Measurements from ENCODE around the gene CACNA2D3.

Gene CACNA2D3

DNA sequence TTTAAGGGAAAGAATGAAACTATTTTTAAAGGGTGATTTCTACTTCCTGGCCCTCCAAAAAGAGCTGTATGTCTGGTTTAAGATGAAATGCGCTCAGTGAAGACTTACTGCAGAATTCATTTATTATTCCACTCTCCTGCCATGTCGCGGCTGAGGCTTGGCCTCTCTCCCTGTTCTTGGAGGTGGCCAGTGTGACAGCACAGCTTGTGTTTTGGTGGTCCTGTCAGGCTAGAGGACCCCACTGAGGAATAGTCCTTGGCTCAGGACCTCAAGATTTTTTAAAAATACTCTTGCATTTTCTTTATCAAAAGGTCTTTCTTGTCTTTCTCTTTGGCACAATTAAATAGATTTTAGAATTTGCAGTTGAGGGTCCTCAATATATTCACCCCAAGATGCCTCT, 421.1 kb downstream of the CACNA2D3 start:
- H3K4me3 Mint-ChIP-seq, result no peak overlapping the region
- H3K27ac Mint-ChIP-seq, result no peak overlapping the region

DNA sequence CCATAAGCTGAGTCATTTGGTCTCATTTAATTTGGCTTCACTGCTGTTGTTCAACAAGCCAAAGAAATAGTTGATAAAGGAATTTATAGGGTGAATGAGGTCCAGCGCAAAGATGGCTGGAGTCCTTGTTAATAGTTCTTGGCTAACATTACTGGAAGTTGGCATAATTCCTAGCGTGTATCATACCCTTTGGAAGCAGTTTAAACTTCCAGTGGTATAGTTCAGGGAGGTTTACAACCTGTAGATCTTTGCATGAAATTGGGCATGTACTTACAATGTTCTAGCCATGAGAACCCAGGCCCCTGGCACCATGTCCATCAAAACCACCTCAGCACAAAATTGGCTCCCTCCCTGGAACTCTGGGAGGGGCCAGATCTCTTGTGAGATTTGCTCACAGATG, 424.7 kb downstream of the CACNA2D3 start:
- Mint-ChIP-seq H3K4me1 (ENCODE audit: low read depth) (no peaks in the 10 kb centered on the region), H3K27ac (no peak overlapping the region), H3K27me3 (no peaks in the 10 kb centered on the region), H3K4me3 (no peak overlapping the region), H3K36me3 (no peaks in the 10 kb centered on the region), H3K9me3 (ENCODE audit: low read depth) (no peaks in the 10 kb centered on the region)

More for the DNA sequence above, 421.1 kb downstream of the CACNA2D3 start:
- Mint-ChIP-seq H3K27me3 (no peaks in the 10 kb centered on the region), H3K36me3 (no peaks in the 10 kb centered on the region), H3K9me3 (ENCODE audit: low read depth) (no peaks in the 10 kb centered on the region), H3K4me1 (ENCODE audit: low read depth) (no peaks in the 10 kb centered on the region)

DNA sequence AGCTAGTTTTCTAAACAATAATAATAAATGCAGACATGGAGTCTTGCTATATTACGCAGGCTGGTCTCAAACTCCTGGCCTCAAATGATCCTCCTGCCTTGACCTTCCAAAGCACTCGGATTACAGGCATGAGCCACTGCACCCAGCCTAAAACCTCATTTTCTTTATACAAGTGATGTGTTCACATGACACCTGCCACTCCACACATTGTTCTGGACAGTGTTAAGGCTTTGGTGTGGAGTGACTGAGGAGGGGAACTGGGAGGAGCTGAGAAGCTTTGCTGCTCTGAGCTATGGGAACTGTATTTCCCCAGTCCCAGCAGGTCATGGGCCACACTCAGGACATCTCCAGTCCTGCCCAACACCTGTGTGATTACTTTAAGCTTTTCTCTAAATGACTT, 425.5 kb downstream of the CACNA2D3 start:
- no peaks in the 10 kb centered on the region for H3K36me3 Mint-ChIP-seq
- no peaks in the 10 kb centered on the region for H3K4me1 Mint-ChIP-seq (ENCODE audit: low read depth)
- no peak overlapping the region for H3K27ac Mint-ChIP-seq
- H3K4me3 Mint-ChIP-seq, result no peak overlapping the region
- H3K9me3 Mint-ChIP-seq (ENCODE audit: low read depth), result no peaks in the 10 kb centered on the region
- H3K27me3 Mint-ChIP-seq, result no peaks in the 10 kb centered on the region

DNA sequence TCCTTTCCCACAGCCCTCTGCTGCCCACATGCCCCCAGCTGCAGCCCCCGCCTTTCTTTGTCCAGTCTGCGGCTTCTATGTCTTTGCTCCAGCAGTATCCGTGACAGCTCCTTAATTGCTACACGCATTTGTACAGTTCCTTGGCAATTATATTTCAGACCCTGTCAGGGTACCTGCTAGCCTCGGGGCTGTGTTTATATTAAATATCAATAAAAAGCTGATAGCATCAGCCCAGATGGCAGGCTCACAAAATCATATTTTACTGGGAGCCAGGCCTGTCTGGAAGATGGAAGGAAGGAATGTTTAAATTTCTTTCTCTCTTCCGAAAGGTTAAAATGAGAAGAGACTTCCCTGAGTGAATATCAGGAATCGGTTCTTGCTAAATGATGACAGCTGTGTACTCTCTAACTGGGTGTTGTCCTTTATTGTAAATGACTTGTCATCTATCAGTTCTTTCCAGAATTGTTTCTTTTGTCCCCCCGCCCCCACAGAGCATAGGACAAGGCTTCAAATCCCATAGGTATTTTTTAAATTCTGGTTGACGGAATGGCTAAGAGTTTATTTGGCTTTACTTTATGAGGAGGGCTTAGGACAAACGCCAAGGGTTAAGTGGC, 427.4 kb downstream of the CACNA2D3 start:
- Mint-ChIP-seq H3K36me3 (no peaks in the 10 kb centered on the region), H3K9me3 (ENCODE audit: low read depth) (no peaks in the 10 kb centered on the region), H3K4me1 (ENCODE audit: low read depth) (no peaks in the 10 kb centered on the region), H3K4me3 (no peak overlapping the region), H3K27ac (no peak overlapping the region), H3K27me3 (no peaks in the 10 kb centered on the region)

DNA sequence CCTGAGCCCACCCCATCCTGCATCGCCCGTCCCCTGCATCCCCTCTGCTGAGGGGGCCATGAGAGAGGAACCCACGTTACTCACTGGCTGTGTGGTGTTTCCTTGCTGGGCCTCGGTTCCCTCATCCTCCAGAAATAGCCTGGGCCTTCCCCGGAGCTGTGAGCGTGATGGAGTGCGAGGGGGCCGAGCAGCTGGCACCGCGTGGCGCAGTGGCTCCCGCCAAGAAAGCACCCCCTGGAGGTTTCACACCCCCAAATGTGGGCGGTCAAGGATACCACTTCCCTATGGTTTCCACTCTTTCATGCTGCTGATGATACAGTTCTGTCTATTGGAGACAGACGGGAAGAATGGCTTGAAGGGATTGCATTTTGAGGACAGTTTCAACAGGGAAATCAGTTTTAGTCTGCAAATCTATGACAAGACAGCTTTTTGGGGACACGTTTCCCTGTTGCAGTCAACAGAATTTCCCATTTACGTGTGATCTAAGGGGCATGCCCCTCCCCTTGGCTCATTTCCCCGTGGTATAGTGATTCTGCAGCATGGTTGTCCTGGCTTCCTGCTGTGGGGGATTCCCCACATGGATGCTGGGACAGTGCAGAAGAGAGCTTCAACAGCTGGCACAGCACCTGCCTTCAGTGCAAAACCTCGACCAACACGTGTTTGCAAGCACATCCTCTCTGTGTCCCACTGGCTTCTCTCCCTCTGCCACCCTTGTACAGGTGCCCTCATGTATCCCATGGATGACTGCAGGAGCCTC, 428.0 kb downstream of the CACNA2D3 start:
- H3K36me3 Mint-ChIP-seq, result no peaks in the 10 kb centered on the region
- H3K9me3 Mint-ChIP-seq (ENCODE audit: low read depth), result no peaks in the 10 kb centered on the region
- no peak overlapping the region for H3K4me3 Mint-ChIP-seq
- H3K4me1 Mint-ChIP-seq (ENCODE audit: low read depth), result no peaks in the 10 kb centered on the region
- H3K27ac Mint-ChIP-seq, result no peak overlapping the region
- H3K27me3 Mint-ChIP-seq, result no peaks in the 10 kb centered on the region

DNA sequence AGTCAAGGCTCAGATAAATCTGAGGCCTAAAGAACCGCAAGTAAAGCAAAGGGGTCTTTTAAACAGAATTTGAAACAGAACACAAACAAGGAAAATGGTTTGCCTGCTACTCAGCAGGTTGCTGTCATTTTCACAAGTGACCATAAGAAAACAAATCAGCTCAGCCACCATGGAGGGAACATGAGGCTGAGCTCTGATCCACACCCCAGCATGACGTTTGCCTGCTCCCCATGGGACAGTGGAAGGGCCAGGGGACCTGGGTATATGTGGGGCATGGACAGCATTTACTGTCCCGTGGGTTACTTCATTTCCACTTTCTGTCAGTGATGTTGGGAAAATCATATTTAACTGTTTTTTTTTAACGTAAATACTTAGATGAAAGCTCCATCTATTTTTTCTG, 434.3 kb downstream of the CACNA2D3 start:
- Mint-ChIP-seq H3K27me3 (peaks cover 2% of the 10 kb centered on the region), H3K4me3 (no peak overlapping the region), H3K27ac (no peak overlapping the region), H3K36me3 (no peaks in the 10 kb centered on the region), H3K4me1 (ENCODE audit: low read depth) (no peaks in the 10 kb centered on the region), H3K9me3 (ENCODE audit: low read depth) (no peaks in the 10 kb centered on the region)

DNA sequence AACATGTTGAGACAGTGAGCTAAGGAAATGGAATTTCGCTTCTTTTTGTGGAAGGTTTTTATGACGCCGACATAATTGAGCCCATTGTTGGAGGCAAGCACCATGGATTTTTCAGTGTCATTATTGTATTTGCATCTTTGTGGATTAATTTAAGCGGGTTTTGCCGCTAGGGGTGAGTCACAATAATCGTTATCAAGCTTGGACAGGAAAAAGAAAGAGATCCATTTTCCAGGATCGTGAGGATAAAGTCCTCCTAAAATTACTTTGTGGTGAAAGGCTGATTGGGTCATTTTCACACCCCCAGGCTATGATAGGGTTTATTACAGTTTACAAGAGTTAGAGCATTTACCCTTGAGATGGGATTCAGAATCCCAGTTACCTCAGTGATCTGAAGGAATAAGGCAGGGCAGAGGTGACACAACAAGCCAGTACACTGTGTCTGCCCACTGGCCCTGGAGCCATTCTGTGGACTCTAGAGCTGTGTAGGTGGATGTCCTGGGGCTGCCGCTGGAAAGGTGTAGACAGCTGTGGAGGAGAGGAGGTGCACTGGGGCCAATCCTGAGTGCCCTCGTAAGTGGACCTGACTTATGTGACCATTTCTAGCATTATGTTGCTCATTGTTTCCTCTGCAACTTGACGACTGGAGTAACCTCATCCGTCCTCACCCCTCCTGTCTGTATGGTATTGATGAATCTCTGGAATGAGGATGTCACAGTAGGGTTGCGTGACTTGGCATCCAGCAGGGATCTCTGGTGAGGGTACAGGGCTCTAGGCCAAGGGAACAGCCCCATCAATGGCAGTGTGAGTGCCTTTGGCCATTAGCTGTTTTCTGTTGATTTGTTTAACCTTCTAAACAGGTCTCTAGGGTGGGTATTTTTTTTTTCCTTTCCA, 435.4 kb downstream of the CACNA2D3 start:
- H3K27ac Mint-ChIP-seq, result no peak overlapping the region
- peaks cover 2% of the 10 kb centered on the region for H3K27me3 Mint-ChIP-seq
- no peaks in the 10 kb centered on the region for H3K9me3 Mint-ChIP-seq (ENCODE audit: low read depth)
- H3K4me3 Mint-ChIP-seq, result no peak overlapping the region
- no peaks in the 10 kb centered on the region for H3K4me1 Mint-ChIP-seq (ENCODE audit: low read depth)
- no peaks in the 10 kb centered on the region for H3K36me3 Mint-ChIP-seq

DNA sequence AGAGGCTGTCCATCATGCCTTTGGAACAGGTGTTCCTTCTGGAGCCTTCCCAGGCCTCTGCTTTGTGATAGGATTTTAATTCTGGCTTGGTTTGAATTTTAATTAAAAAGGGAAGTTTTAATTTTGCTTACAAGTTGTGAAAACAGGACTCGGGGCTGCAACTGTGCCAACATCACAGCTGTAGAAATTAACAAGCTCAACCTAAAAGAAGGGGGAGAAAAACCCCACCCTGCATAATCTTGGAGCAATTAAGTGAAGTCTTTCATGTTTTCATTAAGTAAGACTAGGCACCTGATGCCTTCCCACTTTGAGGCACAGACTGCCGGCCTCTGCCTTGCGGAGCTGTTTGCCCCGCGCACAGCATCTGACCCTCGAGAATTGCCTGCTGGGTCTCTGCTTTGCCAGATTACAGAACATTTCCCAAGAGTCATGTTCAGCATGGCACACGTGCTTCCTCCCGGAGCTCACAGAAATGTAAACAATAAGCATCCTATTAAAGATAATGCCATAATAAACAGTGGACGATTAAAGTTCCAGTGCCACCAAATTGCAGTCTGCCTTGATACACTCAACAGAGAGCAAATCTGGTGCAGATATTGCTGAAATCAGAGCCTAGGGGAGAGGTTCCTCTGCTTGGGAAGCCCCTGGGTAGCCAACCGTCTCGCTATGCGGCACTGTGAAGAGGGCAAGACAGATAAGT, 441.3 kb downstream of the CACNA2D3 start:
- peaks cover 1% of the 10 kb centered on the region for H3K27me3 Mint-ChIP-seq
- H3K9me3 Mint-ChIP-seq (ENCODE audit: low read depth), result no peaks in the 10 kb centered on the region
- H3K27ac Mint-ChIP-seq, result no peak overlapping the region
- H3K4me3 Mint-ChIP-seq, result no peak overlapping the region
- H3K36me3 Mint-ChIP-seq, result no peaks in the 10 kb centered on the region
- no peaks in the 10 kb centered on the region for H3K4me1 Mint-ChIP-seq (ENCODE audit: low read depth)

DNA sequence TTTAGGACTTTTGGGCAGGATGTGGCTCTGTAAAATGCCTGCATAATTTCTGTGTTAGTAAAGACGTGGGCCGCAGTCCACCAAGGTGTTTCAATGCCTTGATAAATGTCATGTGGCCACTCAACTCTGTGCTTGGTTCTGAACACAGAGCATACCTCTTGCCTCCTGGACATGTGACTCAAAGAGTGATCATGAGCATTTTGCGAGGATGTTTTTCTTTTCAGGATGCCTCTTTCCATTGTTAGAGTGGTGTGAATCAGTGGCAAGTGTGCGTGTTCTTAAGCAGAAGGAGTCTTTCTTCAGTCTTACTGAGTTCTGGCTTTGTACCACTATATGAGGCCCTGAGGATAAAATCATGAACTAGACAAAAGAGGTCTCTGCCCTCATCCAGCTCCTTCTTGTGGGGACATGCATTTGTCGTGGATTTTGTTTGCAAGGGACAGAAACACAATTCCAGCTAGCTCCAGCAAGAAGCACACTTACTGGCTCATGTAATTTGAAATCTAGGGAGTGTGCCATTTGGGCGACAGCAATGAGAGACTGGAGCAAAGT, 442.1 kb downstream of the CACNA2D3 start:
- Mint-ChIP-seq H3K36me3 (no peaks in the 10 kb centered on the region), H3K9me3 (ENCODE audit: low read depth) (no peaks in the 10 kb centered on the region), H3K4me1 (ENCODE audit: low read depth) (no peaks in the 10 kb centered on the region), H3K4me3 (no peak overlapping the region), H3K27me3 (peaks cover 1% of the 10 kb centered on the region), H3K27ac (no peak overlapping the region)

DNA sequence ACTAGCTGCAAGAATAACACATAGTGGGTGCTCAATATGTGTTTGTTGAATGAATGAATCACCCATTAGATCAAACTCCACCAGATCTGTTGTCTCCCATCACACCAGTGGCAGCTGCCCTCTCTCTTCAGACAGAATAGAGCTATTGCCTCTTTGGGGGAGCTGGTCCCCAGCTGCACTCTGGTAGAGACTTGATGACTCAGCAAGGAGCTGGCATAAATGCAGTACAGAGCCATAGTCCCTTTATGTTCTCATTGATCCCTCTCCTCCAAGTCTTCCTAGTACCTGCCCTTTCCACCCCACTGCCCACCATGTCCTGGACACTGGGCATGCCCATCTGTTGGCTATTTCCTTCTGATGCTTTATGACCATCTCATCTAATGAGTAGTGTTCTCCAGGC, 443.6 kb downstream of the CACNA2D3 start:
- Mint-ChIP-seq H3K9me3 (ENCODE audit: low read depth) (no peaks in the 10 kb centered on the region), H3K4me1 (ENCODE audit: low read depth) (no peaks in the 10 kb centered on the region), H3K27ac (no peak overlapping the region), H3K36me3 (no peaks in the 10 kb centered on the region), H3K27me3 (peaks cover 1% of the 10 kb centered on the region), H3K4me3 (no peak overlapping the region)

DNA sequence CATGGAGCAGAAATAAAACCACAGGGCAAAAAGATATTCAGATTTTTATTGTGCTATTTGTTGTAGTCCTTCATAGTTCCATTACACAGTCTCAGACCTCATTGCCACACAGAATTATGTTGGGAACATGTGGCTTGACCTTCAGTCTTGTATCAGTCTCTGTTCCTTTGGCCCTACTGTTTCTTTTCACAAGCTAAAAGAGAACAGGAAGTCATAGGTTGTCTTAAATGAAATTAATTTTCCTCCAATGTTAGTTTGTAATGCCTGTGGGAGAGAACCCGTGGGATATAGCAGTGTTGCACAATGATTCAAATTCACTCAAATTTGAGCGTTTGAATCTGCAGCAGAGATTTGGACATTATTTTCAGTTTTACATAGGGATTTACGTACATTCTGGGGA, 445.6 kb downstream of the CACNA2D3 start:
- Mint-ChIP-seq H3K4me3 (no peak overlapping the region), H3K9me3 (ENCODE audit: low read depth) (no peaks in the 10 kb centered on the region), H3K4me1 (ENCODE audit: low read depth) (no peaks in the 10 kb centered on the region), H3K27me3 (peaks cover 1% of the 10 kb centered on the region), H3K36me3 (no peaks in the 10 kb centered on the region), H3K27ac (no peak overlapping the region)

DNA sequence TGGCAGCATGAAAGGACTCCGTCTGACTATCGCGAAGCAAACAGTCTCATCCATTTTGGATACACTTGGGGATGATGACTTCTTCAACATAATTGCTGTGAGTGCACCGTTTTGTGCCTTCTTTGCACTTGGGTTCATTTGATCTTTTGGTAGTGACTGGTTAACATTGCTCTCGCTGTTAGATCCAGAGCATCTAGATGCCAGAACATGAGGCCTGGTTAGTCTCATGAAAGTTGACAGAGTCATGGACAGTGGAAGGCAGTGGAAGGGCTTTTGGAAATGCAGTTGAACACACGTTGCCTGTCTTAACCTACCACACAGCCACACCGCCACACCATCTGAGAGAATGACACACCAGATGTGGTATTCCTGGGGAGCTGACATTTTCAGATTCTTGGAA, 447.7 kb downstream of the CACNA2D3 start:
- Mint-ChIP-seq H3K27me3 (peaks cover 4% of the 10 kb centered on the region), H3K27ac (no peak overlapping the region), H3K9me3 (ENCODE audit: low read depth) (peaks cover 7% of the 10 kb centered on the region), H3K4me3 (no peak overlapping the region), H3K36me3 (no peaks in the 10 kb centered on the region), H3K4me1 (ENCODE audit: low read depth) (no peaks in the 10 kb centered on the region)

DNA sequence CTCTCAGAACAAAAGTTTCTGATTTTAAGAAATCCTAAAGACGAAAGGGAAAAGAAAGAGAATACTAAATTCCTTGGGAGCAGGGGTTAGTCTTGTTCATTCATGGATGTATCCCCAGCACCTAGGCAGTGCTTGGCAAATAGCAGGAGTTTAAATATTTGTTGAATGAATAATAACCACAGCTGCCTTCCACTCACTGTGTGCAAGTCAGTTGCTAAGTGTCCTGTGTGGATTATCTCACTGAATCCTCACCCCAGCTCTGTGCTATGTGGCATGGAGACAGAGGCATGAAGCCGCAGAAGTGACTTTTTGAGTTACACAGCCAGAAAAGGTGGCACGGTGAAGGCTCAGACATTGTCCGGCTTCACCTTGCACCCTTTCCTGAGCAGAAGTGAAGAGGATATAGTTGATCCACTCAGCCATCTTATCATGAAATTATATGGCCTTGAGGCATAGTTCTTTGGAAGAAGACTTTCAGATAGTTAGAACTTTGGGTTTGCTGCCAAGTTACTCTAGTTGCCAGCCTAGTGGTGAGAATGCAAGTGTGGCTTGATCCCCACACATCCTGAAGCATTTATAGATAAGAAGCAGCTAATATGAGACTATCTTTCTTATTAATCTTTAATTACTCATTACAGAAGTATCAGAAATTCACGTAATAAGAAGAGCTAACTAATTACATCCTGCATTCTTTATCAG, 450.0 kb downstream of the CACNA2D3 start:
- H3K36me3 Mint-ChIP-seq, result no peaks in the 10 kb centered on the region
- peaks cover 7% of the 10 kb centered on the region for H3K9me3 Mint-ChIP-seq (ENCODE audit: low read depth)
- no peak overlapping the region for H3K4me3 Mint-ChIP-seq
- no peaks in the 10 kb centered on the region for H3K4me1 Mint-ChIP-seq (ENCODE audit: low read depth)
- peaks cover 4% of the 10 kb centered on the region for H3K27me3 Mint-ChIP-seq
- H3K27ac Mint-ChIP-seq, result no peak overlapping the region

DNA sequence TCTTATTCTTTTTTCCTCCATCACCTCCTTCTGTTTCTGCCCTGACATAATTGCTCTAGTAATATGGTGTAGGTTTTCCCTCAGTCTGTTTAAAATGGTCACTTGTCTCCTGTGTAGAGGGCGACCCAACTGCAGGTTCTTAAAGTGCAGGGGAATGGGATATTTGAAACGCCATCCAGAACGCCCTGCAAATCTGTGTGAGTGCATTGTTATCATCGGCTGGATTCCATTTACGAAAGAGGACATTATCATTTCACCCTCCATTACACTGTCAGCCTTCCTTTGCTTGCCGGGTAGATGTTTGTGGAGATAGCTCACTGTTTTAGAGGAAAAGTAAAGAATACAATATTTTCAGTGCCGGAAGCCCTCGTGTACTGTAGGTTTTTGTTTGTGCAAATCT, 451.5 kb downstream of the CACNA2D3 start:
- Mint-ChIP-seq H3K27ac (no peak overlapping the region), H3K4me3 (no peak overlapping the region)

More for the DNA sequence above, 451.5 kb downstream of the CACNA2D3 start:
- H3K36me3 Mint-ChIP-seq, result no peaks in the 10 kb centered on the region
- H3K27me3 Mint-ChIP-seq, result peaks cover 4% of the 10 kb centered on the region
- H3K9me3 Mint-ChIP-seq (ENCODE audit: low read depth), result peaks cover 7% of the 10 kb centered on the region
- H3K4me1 Mint-ChIP-seq (ENCODE audit: low read depth), result no peaks in the 10 kb centered on the region
